ENCODE data around the gene MRPL12. TPM values are rescaled to one million over a fixed set of nuclear protein-coding genes. Genes with fewer than 3 reads are reported as not detected.

The MRPL12 gene
- total and polyA plus RNA-seq, 2 of the 13 experiments (the other 11 are each of a cell fraction or from before 2014, with no cell fraction given): 39.1 to 94.1 TPM

GRCh38 chr17:81662002-81662401, 41.2 kb upstream of the MRPL12 start:
- ChIA-PET POLR2A (interaction anchor here (6.3 kb wide), 1 partner anchor 41 kb away, joined by 54 read pairs; the partner anchor contains the start of gene MRPL12), CTCF (ENCODE audit: low intra/inter-chr PET ratio, low total read pairs) (no interaction called here)
- H3K79me2 ChIP-seq (ENCODE audit: insufficient read depth, low read length): peaks cover 13% of the 10 kb centered on the region
- no peaks in the 10 kb centered on the region for H3K9me3 ChIP-seq (ENCODE audit: low read length)
- no peak overlapping the region for H3K4me3 ChIP-seq (replicated peaks in 1 of 3; ENCODE audit: insufficient read depth in 1 of 3, low read depth in 2 of 3, low read length in 3 of 3)
- no peak overlapping the region for H3K4me2 ChIP-seq (ENCODE audit: low read depth, low read length)
- H4K20me1 ChIP-seq (ENCODE audit: insufficient read depth, low read length): no peaks in the 10 kb centered on the region
- H2AFZ ChIP-seq (ENCODE audit: low read length): no peak overlapping the region
- FAIRE-seq: no peak
- no peaks in the 10 kb centered on the region for H3K36me3 ChIP-seq (replicated peaks in 1 of 2; ENCODE audit: control insufficient read depth in 1 of 2, insufficient read depth in 2 of 2, low read length in 2 of 2)
- H3K27ac ChIP-seq (ENCODE audit: extremely low read length, insufficient read depth, low read length): no peak overlapping the region
- no peak overlapping the region for H3K9ac ChIP-seq (ENCODE audit: insufficient read depth, low read depth, low read length)
- in situ Hi-C loops (cut with HindIII; ENCODE audit: extremely low pct_ligation_motif_present, low pct_unique_long_range_greater_than_20kb): no loop called here
- ATAC-seq: no peak
- DNase-seq (ENCODE audit: low spot score): no peak
- 92% methylated on average over 4 of the region's 4 CpGs for WGBS (ENCODE audit: low lambda C conversion rate)
- intact Hi-C loops (cut with micrococcal nuclease; ENCODE audit: unreplicated experiment): no loop called here
- TF ChIP-seq ZNF441 (CRISPR knock-in tag; IDR thresholded peaks at IDR 0.05; ENCODE audit: borderline replicate concordance): no peak
- no peak for TF ChIP-seq TBL1XR1 (IDR thresholded peaks at IDR 0.05; ENCODE audit: borderline replicate concordance, low read length, partially characterized antibody)
- TF ChIP-seq E2F1 (CRISPR knock-in tag; IDR thresholded peaks at IDR 0.05): no peak
- TF ChIP-seq ETS1 (CRISPR knock-in tag; IDR thresholded peaks at IDR 0.05): no peak
- no TSS peak for BruUV-seq (replicated peaks)
- peaks cover 43% of the 10 kb centered on the region for H3K4me1 ChIP-seq (ENCODE audit: insufficient read depth, low read length)
- H3K27me3 ChIP-seq (ENCODE audit: control insufficient read depth in 1 of 2, insufficient read depth in 2 of 2, low read length in 2 of 2): no peaks in the 10 kb centered on the region; a peak in 1 of 5 replicates

- 84% methylated on average over 6 of the region's 7 CpGs for WGBS (ENCODE audit: low lambda C conversion rate)
- 0 out of 2 replicates have a peak, but pooled peaks have one; percentile 27 for TF ChIP-seq ZNF563 (CRISPR knock-in tag; IDR thresholded peaks at IDR 0.05)
- peak; percentile 91; the same call in 1 of the 2 replicates for TF ChIP-seq ZC3H13 (CRISPR knock-in tag; IDR thresholded peaks at IDR 0.05)
- no peak for TF ChIP-seq IKZF1 (IDR thresholded peaks at IDR 0.05)
- TF ChIP-seq FOXM1 (CRISPR knock-in tag; IDR thresholded peaks at IDR 0.05): no peak
- TF ChIP-seq ZNF207 (IDR thresholded peaks at IDR 0.05; ENCODE audit: borderline replicate concordance): no peak
- peak; percentile 32; the same call in 1 of the 2 replicates for TF ChIP-seq ZFY (CRISPR knock-in tag; IDR thresholded peaks at IDR 0.05)
- TF ChIP-seq RBM22 (optimal IDR thresholded peaks at IDR 0.05; ENCODE audit: low read length): peak; percentile 23
- TF ChIP-seq ZNF333 (CRISPR knock-in tag; IDR thresholded peaks at IDR 0.05; ENCODE audit: borderline replicate concordance): 0 out of 2 replicates have a peak, but pooled peaks have one; percentile 45
- peak; percentile 27; the same call in 1 of the 2 replicates for TF ChIP-seq AKAP8 (CRISPR knock-in tag; IDR thresholded peaks at IDR 0.05)
Observed at GRCh38 chr17:81664051-81664470, 39.1 kb upstream of the MRPL12 start.

More at GRCh38 chr17:81664051-81664470, 39.1 kb upstream of the MRPL12 start:
- Histone ChIP-seq H3K27me3 (ENCODE audit: control insufficient read depth in 1 of 2, insufficient read depth in 2 of 2, low read length in 2 of 2) (no peaks in the 10 kb centered on the region; a peak in 1 of 5 replicates), H3K9ac (ENCODE audit: insufficient read depth, low read depth, low read length) (no peak overlapping the region), H4K20me1 (ENCODE audit: insufficient read depth, low read length) (no peaks in the 10 kb centered on the region), H3K27ac (ENCODE audit: extremely low read length, insufficient read depth, low read length) (no peak overlapping the region), H3K79me2 (ENCODE audit: insufficient read depth, low read length) (peaks cover 30% of the 10 kb centered on the region), H3K4me3 (replicated peaks in 1 of 3; ENCODE audit: insufficient read depth in 1 of 3, low read depth in 2 of 3, low read length in 3 of 3) (no peak overlapping the region), H3K4me1 (ENCODE audit: insufficient read depth, low read length) (peaks cover 45% of the 10 kb centered on the region), H3K9me3 (ENCODE audit: low read length) (no peaks in the 10 kb centered on the region), H2AFZ (ENCODE audit: low read length) (no peak overlapping the region), H3K4me2 (ENCODE audit: low read depth, low read length) (no peak overlapping the region), H3K36me3 (replicated peaks in 1 of 2; ENCODE audit: control insufficient read depth in 1 of 2, insufficient read depth in 2 of 2, low read length in 2 of 2) (peaks cover 1 to 8% of the 10 kb centered on the region in 2 experiments; a peak in 2 of 5 replicates)
- CTCF ChIA-PET (ENCODE audit: low intra/inter-chr PET ratio, low total read pairs): no interaction called here
- POLR2A ChIA-PET: interaction anchor here (1.0 to 6.3 kb wide), 4 partner anchors 11 to 50 kb away, joined by 4 to 54 read pairs (median 6); partner anchors contain the start of genes ARL16, HGS and MRPL12
- no peak for DNase-seq (ENCODE audit: low spot score)
- in situ Hi-C loops (cut with HindIII; ENCODE audit: extremely low pct_ligation_motif_present, low pct_unique_long_range_greater_than_20kb) (no loop called here), intact Hi-C loops (cut with micrococcal nuclease; ENCODE audit: unreplicated experiment) (no loop called here)
- FAIRE-seq: no peak
- BruUV-seq (replicated peaks): no TSS peak
- ATAC-seq: no peak

All from HepG2 (cell line).